Measurements from ENCODE around the gene MTFR1L. TPM values are rescaled to one million over a fixed set of nuclear protein-coding genes. Genes with fewer than 3 reads are reported as not detected.
A peak's percentile ranks its signal among the peaks of the same experiment; 100 is the strongest.

Gene MTFR1L
- polyA plus RNA-seq, 1 donor (not counting 4 experiments of a cell fraction or from before 2014, with no cell fraction given): 31.6 TPM

DNA sequence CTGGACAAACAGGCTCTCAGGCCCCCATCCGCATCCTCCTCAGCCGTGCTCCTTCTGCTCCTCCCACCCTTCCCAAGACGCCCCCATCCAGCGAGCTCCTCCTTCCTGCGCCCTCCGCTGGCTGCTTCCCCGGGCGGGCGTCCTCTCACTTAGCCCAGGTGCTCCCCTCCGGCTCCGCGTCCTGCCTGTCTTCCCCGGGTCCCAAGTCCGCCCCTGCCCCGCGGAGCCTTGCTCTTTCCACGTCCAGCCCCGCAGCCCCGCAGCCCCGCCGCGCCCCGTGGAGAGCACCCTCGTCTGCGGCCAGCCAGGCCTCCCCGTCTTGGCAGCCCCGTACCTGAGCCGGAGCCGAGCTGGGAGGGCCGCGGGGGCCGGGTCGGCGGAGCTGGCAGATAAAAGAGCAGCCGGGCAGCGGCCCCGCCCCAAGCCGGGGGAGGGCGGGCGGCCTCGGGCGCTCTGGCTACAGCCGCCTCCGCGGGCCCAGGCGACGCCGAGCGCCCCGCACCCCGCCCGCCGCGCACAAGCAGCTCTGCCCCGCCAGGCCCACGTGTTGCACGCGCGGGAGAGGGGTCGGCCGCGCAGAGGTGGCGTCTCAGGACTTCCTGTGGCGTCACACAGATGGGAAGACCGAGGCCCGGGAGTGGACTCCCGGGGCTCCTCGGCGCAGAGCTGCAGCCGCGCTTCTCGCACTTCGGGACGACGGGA is 55.6 kb downstream of the MTFR1L start, which contains the start of gene PAQR7:
Gene PAQR7 (minus strand): TSS at position 555 of the 702 bp plus-strand sequence. CDS start 11,869 bp downstream, outside the sequence.
- Histone ChIP-seq H3K36me3 (ENCODE audit: control insufficient read depth in 2 of 2, extremely low read depth in 1 of 2, insufficient read depth in 2 of 2, low read length in 2 of 2) (peaks cover 3 to 4% of the 10 kb centered on the region in 2 experiments), H3K4me1 (ENCODE audit: control insufficient read depth, extremely low read depth, insufficient read depth, low read length) (peaks cover 50% of the 10 kb centered on the region), H3K9me3 (ENCODE audit: control insufficient read depth, low read depth, low read length) (no peaks in the 10 kb centered on the region), H2AFZ (ENCODE audit: control insufficient read depth, low read length) (peak within 1 kb of the TSS; percentile 62), H3K9me1 (ENCODE audit: control insufficient read depth, extremely low read depth, insufficient read depth, low read length) (no peaks in the 10 kb centered on the region), H4K20me1 (ENCODE audit: control insufficient read depth, extremely low read depth, insufficient read depth, low read length) (no peaks in the 10 kb centered on the region), H3K9ac (ENCODE audit: control insufficient read depth, extremely low read depth, insufficient read depth, low read length) (peak within 1 kb of the TSS; percentile 78), H3K27me3 (ENCODE audit: control insufficient read depth, extremely low read depth, insufficient read depth, low read length) (no peaks in the 10 kb centered on the region), H3K4me2 (ENCODE audit: control insufficient read depth, extremely low read depth, insufficient read depth, low read depth, low read length) (peak within 1 kb of the TSS; percentile 99), H3K27ac (ENCODE audit: control insufficient read depth, insufficient read depth, low read length) (peak within 1 kb of the TSS; percentile 61), H3K79me2 (ENCODE audit: control insufficient read depth, insufficient read depth, low read length) (peaks cover 10% of the 10 kb centered on the region), H3K4me3 (ENCODE audit: control insufficient read depth in 2 of 3, extremely low read depth in 1 of 3, insufficient read depth in 2 of 3, low read depth in 1 of 3, low read length in 3 of 3) (peak within 1 kb of the TSS; percentile 62 to 84 (median 83))
- dilution Hi-C loops (cut with MboI; ENCODE audit: extremely low pct_ligation_motif_present, low sequenced_read_pairs): loop anchor here (25.0 kb wide), 1 partner anchor 112 kb away; the partner anchor contains the start of gene PAFAH2
- DNase-seq (ENCODE audit: low read depth, low spot score) (no peak), FAIRE-seq (no peak)
- TF ChIP-seq, protein P1, sequence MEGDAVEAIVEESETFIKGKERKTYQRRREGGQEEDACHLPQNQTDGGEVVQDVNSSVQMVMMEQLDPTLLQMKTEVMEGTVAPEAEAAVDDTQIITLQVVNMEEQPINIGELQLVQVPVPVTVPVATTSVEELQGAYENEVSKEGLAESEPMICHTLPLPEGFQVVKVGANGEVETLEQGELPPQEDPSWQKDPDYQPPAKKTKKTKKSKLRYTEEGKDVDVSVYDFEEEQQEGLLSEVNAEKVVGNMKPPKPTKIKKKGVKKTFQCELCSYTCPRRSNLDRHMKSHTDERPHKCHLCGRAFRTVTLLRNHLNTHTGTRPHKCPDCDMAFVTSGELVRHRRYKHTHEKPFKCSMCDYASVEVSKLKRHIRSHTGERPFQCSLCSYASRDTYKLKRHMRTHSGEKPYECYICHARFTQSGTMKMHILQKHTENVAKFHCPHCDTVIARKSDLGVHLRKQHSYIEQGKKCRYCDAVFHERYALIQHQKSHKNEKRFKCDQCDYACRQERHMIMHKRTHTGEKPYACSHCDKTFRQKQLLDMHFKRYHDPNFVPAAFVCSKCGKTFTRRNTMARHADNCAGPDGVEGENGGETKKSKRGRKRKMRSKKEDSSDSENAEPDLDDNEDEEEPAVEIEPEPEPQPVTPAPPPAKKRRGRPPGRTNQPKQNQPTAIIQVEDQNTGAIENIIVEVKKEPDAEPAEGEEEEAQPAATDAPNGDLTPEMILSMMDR (optimal IDR thresholded peaks at IDR 0.05 in 1 of 3, IDR thresholded peaks at IDR 0.05 in 1 of 3, conservative IDR thresholded peaks at IDR 0.05 in 1 of 3; ENCODE audit: extremely low read depth in 1 of 3, insufficient read depth in 2 of 3, low read length in 3 of 3): peak in 1 of 3 experiments; percentile 31
- TF ChIP-seq EZH2 (IDR thresholded peaks at IDR 0.05; ENCODE audit: low read length): no peak

DNA sequence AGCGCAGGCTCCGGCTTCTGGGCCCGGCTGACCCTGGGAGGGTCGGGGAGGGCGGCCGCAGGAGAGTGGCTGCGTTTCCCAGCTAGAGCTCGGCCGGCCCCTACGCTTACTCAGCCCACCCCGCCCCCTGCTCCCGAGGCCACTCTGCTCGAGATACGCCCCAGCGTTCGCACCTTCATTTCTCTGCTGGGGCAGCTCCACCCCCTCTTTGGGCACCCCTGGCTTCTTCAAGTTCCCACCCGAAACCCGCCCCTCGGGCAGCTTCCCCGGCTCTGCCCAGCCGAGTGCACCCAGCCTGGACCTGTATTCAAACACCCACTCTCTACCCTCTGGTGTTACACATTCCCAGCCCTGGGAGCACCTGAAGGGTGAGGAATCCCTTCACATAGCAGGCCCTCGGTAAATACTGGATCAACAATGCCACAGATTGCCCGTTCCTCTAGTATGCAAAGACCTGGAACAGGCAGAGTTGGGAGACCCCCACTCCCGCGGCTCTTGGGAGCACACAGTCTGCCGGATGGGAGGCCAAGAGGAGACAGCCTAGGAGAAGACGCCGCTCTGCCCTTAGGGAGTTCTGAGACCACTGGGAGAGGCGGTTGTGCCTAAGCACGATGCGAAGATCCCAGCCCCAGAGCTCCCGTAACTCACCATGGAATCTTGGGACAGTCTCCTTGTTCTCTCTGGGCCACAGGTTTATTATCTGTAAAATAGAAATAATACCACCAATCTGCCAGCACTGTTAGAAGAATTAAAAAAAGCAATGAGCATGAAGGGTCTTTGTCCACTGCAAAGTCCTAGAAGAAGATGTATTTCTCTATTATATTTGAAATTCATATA is 56.3 kb downstream of the MTFR1L start:
- H3K79me2 ChIP-seq (ENCODE audit: control insufficient read depth, insufficient read depth, low read length): peaks cover 10% of the 10 kb centered on the region
- no peaks in the 10 kb centered on the region for H4K20me1 ChIP-seq (ENCODE audit: control insufficient read depth, extremely low read depth, insufficient read depth, low read length)
- peak overlapping the region; percentile 62 for H2AFZ ChIP-seq (ENCODE audit: control insufficient read depth, low read length)
- H3K4me1 ChIP-seq (ENCODE audit: control insufficient read depth, extremely low read depth, insufficient read depth, low read length): peaks cover 43% of the 10 kb centered on the region
- no peak for DNase-seq (ENCODE audit: low read depth, low spot score)
- FAIRE-seq: no peak
- no peaks in the 10 kb centered on the region for H3K27me3 ChIP-seq (ENCODE audit: control insufficient read depth, extremely low read depth, insufficient read depth, low read length)
- dilution Hi-C loops (cut with MboI; ENCODE audit: extremely low pct_ligation_motif_present, low sequenced_read_pairs): loop anchor here (25.0 kb wide), 1 partner anchor 111 kb away; the partner anchor contains the start of gene PAFAH2
- H3K4me2 ChIP-seq (ENCODE audit: control insufficient read depth, extremely low read depth, insufficient read depth, low read depth, low read length): peak overlapping the region; percentile 99
- H3K27ac ChIP-seq (ENCODE audit: control insufficient read depth, insufficient read depth, low read length): peak overlapping the region; percentile 26
- peak overlapping the region; percentile 62 to 84 (median 83) for H3K4me3 ChIP-seq (ENCODE audit: control insufficient read depth in 2 of 3, extremely low read depth in 1 of 3, insufficient read depth in 2 of 3, low read depth in 1 of 3, low read length in 3 of 3)
- H3K9ac ChIP-seq (ENCODE audit: control insufficient read depth, extremely low read depth, insufficient read depth, low read length): peak overlapping the region; percentile 78
- no peak for TF ChIP-seq EZH2 (IDR thresholded peaks at IDR 0.05; ENCODE audit: low read length)
- TF ChIP-seq, protein P1 (optimal IDR thresholded peaks at IDR 0.05 in 1 of 3, IDR thresholded peaks at IDR 0.05 in 1 of 3, conservative IDR thresholded peaks at IDR 0.05 in 1 of 3; ENCODE audit: extremely low read depth in 1 of 3, insufficient read depth in 2 of 3, low read length in 3 of 3): no peak
- no peaks in the 10 kb centered on the region for H3K36me3 ChIP-seq (ENCODE audit: control insufficient read depth in 2 of 2, extremely low read depth in 1 of 2, insufficient read depth in 2 of 2, low read length in 2 of 2)
- no peaks in the 10 kb centered on the region for H3K9me1 ChIP-seq (ENCODE audit: control insufficient read depth, extremely low read depth, insufficient read depth, low read length)
- no peaks in the 10 kb centered on the region for H3K9me3 ChIP-seq (ENCODE audit: control insufficient read depth, low read depth, low read length)
